Skeletal muscle satellite cell (primary cell): ENCODE results near the gene MIDN.
"Not testable (repeated sequence)": the region's sequence is repeated elsewhere in the genome, so short reads cannot be mapped to it uniquely, and the experiment has no call there.

Experiments used
- H3K27me3 ChIP-seq: 2 replicates; pipeline ENCODE4 v1.7.0; 2013; ENCODE audit warnings: low read length; ENCODE audit not compliant: control insufficient read depth, insufficient read depth
- H3K36me3 ChIP-seq: 2 replicates; pipeline ENCODE4 v1.7.0; 2013; ENCODE audit warnings: mild to moderate bottlenecking, control low read depth, low read length; ENCODE audit not compliant: insufficient read depth
- H3K4me1 ChIP-seq: 2 replicates; pipeline ENCODE4 v1.7.0; 2013; ENCODE audit warnings: low read length; ENCODE audit not compliant: control insufficient read depth, insufficient read depth
- H3K4me2 ChIP-seq: 2 replicates; pipeline ENCODE4 v1.7.0; 2013; ENCODE audit warnings: mild to moderate bottlenecking, low read length
- H3K4me3 ChIP-seq: 2 replicates; pipeline ENCODE4 v1.7.0; 2013; ENCODE audit warnings: low read length
- H3K9ac ChIP-seq: 2 replicates; pipeline ENCODE4 v1.7.0; 2013; ENCODE audit warnings: mild to moderate bottlenecking, low read depth, low read length, moderate library complexity
- H3K9me3 ChIP-seq: replicated peaks from 2 replicates; pipeline ENCODE4 v1.7.0; 2013; ENCODE audit warnings: mild to moderate bottlenecking, control low read depth, low read length

Gene MIDN

GRCh38 chr19:1304197-1304924 is 56.0 kb downstream of the MIDN start:
- Histone ChIP-seq H3K4me2 (no peak overlapping the region), H3K27me3 (peaks cover 19% of the 10 kb centered on the region), H3K4me3 (no peak overlapping the region), H3K36me3 (no peaks in the 10 kb centered on the region), H3K4me1 (no peaks in the 10 kb centered on the region), H3K9me3 (no peaks in the 10 kb centered on the region), H3K9ac (no peak overlapping the region)

GRCh38 chr19:1305354-1305753 is 57.0 kb downstream of the MIDN start:
- not testable (repeated sequence) for H3K9ac ChIP-seq, H3K4me1 ChIP-seq, H3K9me3 ChIP-seq, H3K4me2 ChIP-seq, H3K4me3 ChIP-seq, H3K36me3 ChIP-seq
- peaks cover 22% of the 10 kb centered on the region for H3K27me3 ChIP-seq

GRCh38 chr19:1307320-1307719 is 58.9 kb downstream of the MIDN start:
- H3K36me3 ChIP-seq: no peaks in the 10 kb centered on the region
- H3K9me3 ChIP-seq: no peaks in the 10 kb centered on the region
- no peaks in the 10 kb centered on the region for H3K4me1 ChIP-seq
- no peak overlapping the region for H3K4me3 ChIP-seq
- H3K4me2 ChIP-seq: no peak overlapping the region
- H3K9ac ChIP-seq: no peak overlapping the region
- peaks cover 16% of the 10 kb centered on the region for H3K27me3 ChIP-seq

GRCh38 chr19:1307755-1308303 is 59.4 kb downstream of the MIDN start:
- Histone ChIP-seq H3K9me3 (no peaks in the 10 kb centered on the region), H3K9ac (no peak overlapping the region), H3K36me3 (no peaks in the 10 kb centered on the region), H3K4me2 (no peak overlapping the region), H3K4me3 (no peak overlapping the region), H3K4me1 (no peaks in the 10 kb centered on the region), H3K27me3 (peaks cover 14% of the 10 kb centered on the region)

GRCh38 chr19:1308718-1309117 is 60.3 kb downstream of the MIDN start:
- Histone ChIP-seq H3K9ac (no peak overlapping the region), H3K4me1 (peaks cover 6% of the 10 kb centered on the region), H3K4me3 (no peak overlapping the region), H3K27me3 (peaks cover 11% of the 10 kb centered on the region), H3K36me3 (no peaks in the 10 kb centered on the region), H3K4me2 (no peak overlapping the region), H3K9me3 (no peaks in the 10 kb centered on the region)
